ENCODE data around the gene MAP3K8. TPM values are rescaled to one million over a fixed set of nuclear protein-coding genes. Genes with fewer than 3 reads are reported as not detected.
A peak's percentile ranks its signal among the peaks of the same experiment; 100 is the strongest.

Gene MAP3K8
- total and polyA plus RNA-seq, 12 donors: 2.7 to 19.2 (median 6.9) TPM

GRCh38 chr10:30439931-30440330 is 5.9 kb downstream of the MAP3K8 start:
- intact Hi-C loops (cut with DNase I): no loop called here
- Histone ChIP-seq H3K4me1 (peaks cover 0 to 92% (median 51%) of the 10 kb centered on the region in 9 donors), H3K27ac (peak overlapping the region in 1 of 10 donors; percentile 99), H3K4me3 (peak overlapping the region in 1 of 10 donors; percentile 96), H3K27me3 (no peaks in the 10 kb centered on the region), H3K9me3 (no peaks in the 10 kb centered on the region), H3K36me3 (peaks cover 0 to 81% (median 5%) of the 10 kb centered on the region in 9 donors)
- ATAC-seq: no peak
- DNase-seq: no peak
- TF ChIP-seq CTCF (IDR thresholded peaks at IDR 0.05): no peak
- WGBS, 2 donors: 92 to 93% methylated on average over 3 of the region's 3 CpGs

- intact Hi-C loops (cut with DNase I): no loop called here
- Histone ChIP-seq H3K36me3 (peaks cover 0 to 88% (median 8%) of the 10 kb centered on the region in 9 donors), H3K27me3 (no peaks in the 10 kb centered on the region), H3K9me3 (no peaks in the 10 kb centered on the region), H3K4me1 (peaks cover 0 to 100% (median 43%) of the 10 kb centered on the region in 9 donors), H3K27ac (peak overlapping the region in 2 of 10 donors; percentile 14 to 99), H3K4me3 (no peak overlapping the region)
- 58 to 59% methylated on average over 4 of the region's 4 CpGs for WGBS, 2 donors
- ATAC-seq: peak in 2 of 8 donors; percentile 20 to 21
- no peak for DNase-seq
- TF ChIP-seq CTCF (IDR thresholded peaks at IDR 0.05): no peak
Observed at GRCh38 chr10:30442019-30442606, 8.1 kb downstream of the MAP3K8 start.

- peaks cover 0 to 99% (median 33%) of the 10 kb centered on the region in 9 donors for H3K4me1 ChIP-seq
- 90 to 91% methylated on average over 3 of the region's 3 CpGs for WGBS, 2 donors
- H3K36me3 ChIP-seq: peaks cover 0 to 88% (median 10%) of the 10 kb centered on the region in 9 donors
- no peak for TF ChIP-seq CTCF (IDR thresholded peaks at IDR 0.05)
- H3K9me3 ChIP-seq: no peaks in the 10 kb centered on the region
- H3K27ac ChIP-seq: peak overlapping the region in 1 of 10 donors; percentile 3
- intact Hi-C loops (cut with DNase I): no loop called here
- no peaks in the 10 kb centered on the region for H3K27me3 ChIP-seq
- ATAC-seq: no peak
- DNase-seq: no peak
- no peak overlapping the region for H3K4me3 ChIP-seq
Observed at GRCh38 chr10:30443049-30443448, 9.1 kb downstream of the MAP3K8 start.

GRCh38 chr10:30445711-30446110 is 11.7 kb downstream of the MAP3K8 start:
- no peak for DNase-seq
- no peaks in the 10 kb centered on the region for H3K27me3 ChIP-seq
- TF ChIP-seq CTCF (IDR thresholded peaks at IDR 0.05): no peak
- intact Hi-C loops (cut with DNase I): no loop called here
- peaks cover 0 to 77% (median 23%) of the 10 kb centered on the region in 9 donors for H3K4me1 ChIP-seq
- H3K4me3 ChIP-seq: no peak overlapping the region
- WGBS, 2 donors: 40 to 41% methylated on average over 2 of the region's 2 CpGs
- H3K36me3 ChIP-seq: peaks cover 0 to 88% (median 19%) of the 10 kb centered on the region in 9 donors
- H3K9me3 ChIP-seq: no peaks in the 10 kb centered on the region
- peak overlapping the region in 9 of 10 donors; percentile 1 to 72 (median 29) for H3K27ac ChIP-seq
- peak; percentile 28 to 79 (median 72) for ATAC-seq

Measured in heart right ventricle (tissue), 16 donors.